ENCODE measurements around the gene RIPPLY1.

- TF ChIP-seq, protein P1, sequence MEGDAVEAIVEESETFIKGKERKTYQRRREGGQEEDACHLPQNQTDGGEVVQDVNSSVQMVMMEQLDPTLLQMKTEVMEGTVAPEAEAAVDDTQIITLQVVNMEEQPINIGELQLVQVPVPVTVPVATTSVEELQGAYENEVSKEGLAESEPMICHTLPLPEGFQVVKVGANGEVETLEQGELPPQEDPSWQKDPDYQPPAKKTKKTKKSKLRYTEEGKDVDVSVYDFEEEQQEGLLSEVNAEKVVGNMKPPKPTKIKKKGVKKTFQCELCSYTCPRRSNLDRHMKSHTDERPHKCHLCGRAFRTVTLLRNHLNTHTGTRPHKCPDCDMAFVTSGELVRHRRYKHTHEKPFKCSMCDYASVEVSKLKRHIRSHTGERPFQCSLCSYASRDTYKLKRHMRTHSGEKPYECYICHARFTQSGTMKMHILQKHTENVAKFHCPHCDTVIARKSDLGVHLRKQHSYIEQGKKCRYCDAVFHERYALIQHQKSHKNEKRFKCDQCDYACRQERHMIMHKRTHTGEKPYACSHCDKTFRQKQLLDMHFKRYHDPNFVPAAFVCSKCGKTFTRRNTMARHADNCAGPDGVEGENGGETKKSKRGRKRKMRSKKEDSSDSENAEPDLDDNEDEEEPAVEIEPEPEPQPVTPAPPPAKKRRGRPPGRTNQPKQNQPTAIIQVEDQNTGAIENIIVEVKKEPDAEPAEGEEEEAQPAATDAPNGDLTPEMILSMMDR (IDR thresholded peaks at IDR 0.05; ENCODE audit: low read depth, low read length), result no peak
- TF ChIP-seq POLR2A (IDR thresholded peaks at IDR 0.05; ENCODE audit: extremely low read depth, insufficient read length), result no peak
- TF ChIP-seq, protein P2, sequence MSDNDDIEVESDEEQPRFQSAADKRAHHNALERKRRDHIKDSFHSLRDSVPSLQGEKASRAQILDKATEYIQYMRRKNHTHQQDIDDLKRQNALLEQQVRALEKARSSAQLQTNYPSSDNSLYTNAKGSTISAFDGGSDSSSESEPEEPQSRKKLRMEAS (IDR thresholded peaks at IDR 0.05; ENCODE audit: low read depth, low read length), result no peak
These were observed 25.1 kb upstream of the RIPPLY1 start for GRCh38 chrX:106928227-106928626.

Measured in NB4 (cell line).